IMR-90 (cell line): ENCODE measurements around the gene METTL15. TPM values are rescaled to one million over a fixed set of nuclear protein-coding genes. Genes with fewer than 3 reads are reported as not detected.

Experiments
- ATAC-seq: fragments of 200-7000 bp; cut with Tn5 transposase; 2 replicates; pipeline ENCODE4 v1.9.1; 2020; ENCODE audit warnings: low read depth, mild to moderate bottlenecking, moderate library complexity
- BruUV-seq: library from RNA; stranded (reverse); fragments of 400-500 nt; replicated peaks from 2 replicates; lab custom pipeline; 2021; lab: Mats Ljungman, UMichigan
- CTCF ChIA-PET: fragments of 300-600 bp; formaldehyde crosslinking; extraction: SDS; loops from one replicate; lab custom pipeline; 2021; ENCODE audit warnings: antibody characterized with exemption; lab: Yijun Ruan, JAX
- POLR2A ChIA-PET: fragments of 300-600 bp; sonication (Branson Sonifier 250); formaldehyde crosslinking; loops from one replicate; lab custom pipeline; 2022; ENCODE audit warnings: antibody characterized with exemption; ENCODE audit not compliant: unreplicated experiment; lab: Charles Lee
- DNase-seq: peaks from one replicate; pipeline ENCODE4 v3.0.0; 2013
- H2AFZ ChIP-seq: replicated peaks from 2 replicates; pipeline ENCODE3; 2013; ENCODE audit warnings: low read length, mild to moderate bottlenecking; ENCODE audit not compliant: poor library complexity
- H2AK5ac ChIP-seq: 2 replicates; pipeline ENCODE4 v1.6.1; 2013; ENCODE audit warnings: low read depth, low read length, inconsistent platforms
- H2AK9ac ChIP-seq: replicated peaks from 2 replicates; pipeline ENCODE3; 2013; ENCODE audit warnings: mild to moderate bottlenecking, low read depth, low read length, moderate library complexity; ENCODE audit not compliant: poor library complexity
- H2BK120ac ChIP-seq: 2 replicates; pipeline ENCODE4 v1.6.1; 2013; ENCODE audit warnings: low read depth, low read length, inconsistent platforms
- H2BK15ac ChIP-seq: 3 replicates; pipeline ENCODE4 v1.6.1; 2013; ENCODE audit warnings: low read depth, low read length, inconsistent platforms
- H2BK20ac ChIP-seq: 2 replicates; pipeline ENCODE4 v1.6.1; 2013; ENCODE audit warnings: low read depth, mild to moderate bottlenecking, inconsistent platforms, low read length, moderate library complexity
- H2BK5ac ChIP-seq: 2 replicates; pipeline ENCODE4 v1.6.1; 2013; ENCODE audit warnings: mild to moderate bottlenecking, low read depth, low read length, inconsistent platforms; ENCODE audit not compliant: poor library complexity, severe bottlenecking
- H3K14ac ChIP-seq: replicated peaks from 2 replicates; pipeline ENCODE4 v1.6.1; 2013; ENCODE audit warnings: low read depth, low read length, inconsistent platforms
- H3K18ac ChIP-seq: 2 replicates; pipeline ENCODE4 v1.6.1; 2013; ENCODE audit warnings: low read depth, low read length, control low read depth
- H3K23ac ChIP-seq: 2 replicates; pipeline ENCODE4 v1.6.1; 2013; ENCODE audit warnings: low read depth, low read length, inconsistent platforms
- H3K27ac ChIP-seq: 2 replicates; pipeline ENCODE4 v1.5.1; 2013; ENCODE audit warnings: mild to moderate bottlenecking, control low read depth, low read length; ENCODE audit not compliant: insufficient read depth
- H3K27me3 ChIP-seq: 2 replicates; pipeline ENCODE4 v1.6.1; 2013; ENCODE audit warnings: low read length; ENCODE audit not compliant: control insufficient read depth, insufficient read depth
- H3K36me3 ChIP-seq: 2 replicates; pipeline ENCODE4 v1.6.1; 2013; ENCODE audit warnings: low read length, mixed read lengths; ENCODE audit not compliant: control insufficient read depth, insufficient read depth
- H3K4ac ChIP-seq: 2 replicates; pipeline ENCODE4 v1.6.1; 2013; ENCODE audit warnings: low read depth, low read length, inconsistent platforms
- H3K4me1 ChIP-seq: 2 replicates; pipeline ENCODE4 v1.6.1; 2013; ENCODE audit warnings: low read length, mixed read lengths; ENCODE audit not compliant: control insufficient read depth, insufficient read depth
- H3K4me2 ChIP-seq: 2 replicates; pipeline ENCODE4 v1.6.1; 2013; ENCODE audit warnings: low read depth, mild to moderate bottlenecking, control low read depth, low read length, moderate library complexity
- H3K4me3 ChIP-seq: 2 replicates; pipeline ENCODE4 v1.5.1; 2013; ENCODE audit warnings: low read depth, mild to moderate bottlenecking, control low read depth, low read length, moderate library complexity; ENCODE audit not compliant: insufficient read depth
- H3K56ac ChIP-seq: 2 replicates; pipeline ENCODE4 v1.6.1; 2013; ENCODE audit warnings: low read length, inconsistent platforms; ENCODE audit not compliant: insufficient read depth; ENCODE audit errors: extremely low read depth
- H3K79me1 ChIP-seq, 2 experiments: 2 replicates each; pipeline ENCODE4 v1.6.1; 2013; ENCODE audit warnings: low read length in 2 of 2, inconsistent platforms in 1 of 2, low read depth in 1 of 2
- H3K9ac ChIP-seq: 2 replicates; pipeline ENCODE4 v1.6.1; 2013; ENCODE audit warnings: low read depth, low read length, control low read depth
- H3K9me1 ChIP-seq: 2 replicates; pipeline ENCODE4 v1.6.1; 2013; ENCODE audit warnings: low read length, inconsistent platforms; ENCODE audit not compliant: insufficient read depth
- H3K9me3 ChIP-seq: 2 replicates; pipeline ENCODE4 v1.6.1; 2013; ENCODE audit warnings: low read length; ENCODE audit not compliant: control insufficient read depth, insufficient read depth
- H4K20me1 ChIP-seq: 2 replicates; pipeline ENCODE4 v1.6.1; 2013; ENCODE audit warnings: low read length, inconsistent platforms; ENCODE audit not compliant: insufficient read depth
- H4K5ac ChIP-seq: 2 replicates; pipeline ENCODE4 v1.6.1; 2013; ENCODE audit warnings: mild to moderate bottlenecking, low read depth, low read length, control low read depth
- H4K8ac ChIP-seq, 2 experiments: 2 replicates each; pipeline ENCODE4 v1.6.1; 2013; ENCODE audit warnings: low read depth in 2 of 2, low read length in 2 of 2, control low read depth in 1 of 2, inconsistent platforms in 1 of 2
- H4K91ac ChIP-seq: 2 replicates; pipeline ENCODE4 v1.6.1; 2013; ENCODE audit warnings: low read depth, low read length, inconsistent platforms; ENCODE audit not compliant: insufficient read depth
- BHLHE40 ChIP-seq: fragments of 150-350 bp; IDR thresholded peaks from 2 replicates; pipeline ENCODE4 v1.6.1; 2016; ENCODE audit warnings: mild to moderate bottlenecking, low read depth, low read length
- CEBPB ChIP-seq: IDR thresholded peaks from 2 replicates; pipeline ENCODE4 v1.6.1; 2012; ENCODE audit warnings: low read depth, low read length, improper control_type of control experiment
- CHD1 ChIP-seq: IDR thresholded peaks from 2 replicates; pipeline ENCODE4 v1.6.1; 2012; ENCODE audit warnings: low read depth, low read length, improper control_type of control experiment
- CTCF ChIP-seq: conservative IDR thresholded peaks from 2 replicates; pipeline ENCODE4 v1.5.1; 2012; ENCODE audit warnings: mild to moderate bottlenecking, low read depth, low read length, improper control_type of control experiment
- FOS ChIP-seq: fragments of 150-350 bp; IDR thresholded peaks from 2 replicates; pipeline ENCODE4 v1.6.1; 2016; ENCODE audit warnings: low read depth, low read length
- MAFK ChIP-seq: IDR thresholded peaks from 2 replicates; pipeline ENCODE4 v1.6.1; 2012; ENCODE audit warnings: low read depth, low read length, improper control_type of control experiment
- NFE2L2 ChIP-seq: fragments of 150-350 bp; IDR thresholded peaks from 2 replicates; pipeline ENCODE4 v1.6.1; 2016; ENCODE audit warnings: low read depth, mild to moderate bottlenecking, low read length
- RAD21 ChIP-seq: IDR thresholded peaks from 2 replicates; pipeline ENCODE4 v1.6.1; 2012; ENCODE audit warnings: low read length, improper control_type of control experiment
- RFX5 ChIP-seq: IDR thresholded peaks from 2 replicates; pipeline ENCODE4 v1.8.0; 2012; ENCODE audit warnings: low read depth, mild to moderate bottlenecking, low read length, moderate library complexity
- SMC3 ChIP-seq: fragments of 150-350 bp; IDR thresholded peaks from 2 replicates; pipeline ENCODE4 v1.6.1; 2016; ENCODE audit warnings: low read depth, mild to moderate bottlenecking, antibody characterized with exemption, low read length, moderate library complexity
- USF2 ChIP-seq: fragments of 150-350 bp; IDR thresholded peaks from 2 replicates; pipeline ENCODE4 v1.6.1; 2017; ENCODE audit warnings: mild to moderate bottlenecking, antibody characterized with exemption, low read length, low read depth
- WGBS, 2 experiments: methylation state at CpG; one replicate each; pipeline versions ENCODE4 v1.1.5 to v1.1.7; 2013; ENCODE audit warnings: missing lambda C conversion rate in 2 of 2; ENCODE audit not compliant: insufficient read length in 1 of 2; ENCODE audit errors: extremely low coverage in 2 of 2; 5-methylcytosine and 5-hydroxymethylcytosine counted together
- dilution Hi-C: fragments of 300-500 bp; cut with HindIII; formaldehyde crosslinking; loops from one replicate; pipeline ENCODE4 v1.14.3; 2018; ENCODE audit warnings: low sequenced_read_pairs; ENCODE audit not compliant: unreplicated experiment
- in situ Hi-C: fragments of 300-500 bp; cut with MboI; formaldehyde crosslinking; loops from 3 replicates; pipeline ENCODE4 v1.14.3; 2019; ENCODE audit warnings: low sequenced_read_pairs, inconsistent platforms, mixed read lengths
- intact Hi-C: fragments of 100-400 bp; cut with micrococcal nuclease; formaldehyde crosslinking; loops from 2 replicates; pipeline ENCODE4 v1.10.0; 2022
- polyA plus RNA-seq, 3 experiments: library from polyadenylated mRNA; depleted of rRNA; stranded (reverse); fragments of >200 nt; gene quantifications; 2 replicates each; pipeline ENCODE4 v1.2.3, GENCODE V29; 2012; ENCODE audit warnings: low replicate concordance in 1 of 3
- total RNA-seq: library from RNA; depleted of rRNA; stranded (reverse); fragments of >200 nt; gene quantifications from 2 replicates; pipeline ENCODE4 v1.2.3, GENCODE V29; 2012
- TF ChIP-seq, protein P1 (sequence below): fragments of 150-350 bp; IDR thresholded peaks from 2 replicates; pipeline ENCODE4 v1.6.1; 2016; ENCODE audit warnings: low read depth, mild to moderate bottlenecking, low read length, moderate library complexity, borderline replicate concordance

The METTL15 gene
- total and polyA plus RNA-seq, 2 of the 4 experiments (the other 2 are of a cell fraction): 6.5 to 30.5 TPM

DNA sequence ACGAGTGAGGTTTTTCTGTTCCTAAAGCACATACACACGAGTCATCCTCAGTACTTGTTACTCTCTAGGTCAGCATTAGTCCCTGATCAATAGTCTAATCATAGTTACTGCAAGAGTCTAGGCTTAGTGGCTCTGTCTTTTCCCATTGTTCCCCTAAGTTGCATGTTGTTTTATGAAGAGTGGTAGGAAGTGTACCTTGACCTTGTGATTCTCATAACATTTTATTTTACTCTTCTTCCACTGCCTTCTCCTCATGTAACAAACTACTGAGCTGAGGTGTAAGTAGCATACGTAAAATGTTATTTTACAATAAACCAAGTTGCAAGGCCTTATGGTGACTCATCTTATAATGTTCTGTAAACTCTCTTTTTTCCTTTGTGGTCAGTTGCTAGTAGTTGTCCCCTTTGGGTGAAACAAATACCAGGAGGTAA is 15.0 kb downstream of the METTL15 start:
- POLR2A ChIA-PET: no interaction called here
- no peak for TF ChIP-seq CHD1
- TF ChIP-seq, protein P1, sequence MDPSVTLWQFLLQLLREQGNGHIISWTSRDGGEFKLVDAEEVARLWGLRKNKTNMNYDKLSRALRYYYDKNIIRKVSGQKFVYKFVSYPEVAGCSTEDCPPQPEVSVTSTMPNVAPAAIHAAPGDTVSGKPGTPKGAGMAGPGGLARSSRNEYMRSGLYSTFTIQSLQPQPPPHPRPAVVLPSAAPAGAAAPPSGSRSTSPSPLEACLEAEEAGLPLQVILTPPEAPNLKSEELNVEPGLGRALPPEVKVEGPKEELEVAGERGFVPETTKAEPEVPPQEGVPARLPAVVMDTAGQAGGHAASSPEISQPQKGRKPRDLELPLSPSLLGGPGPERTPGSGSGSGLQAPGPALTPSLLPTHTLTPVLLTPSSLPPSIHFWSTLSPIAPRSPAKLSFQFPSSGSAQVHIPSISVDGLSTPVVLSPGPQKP: no peak
- TF ChIP-seq CTCF: no peak
- TF ChIP-seq CEBPB: peak; percentile 30; the same call in 1 of the 2 replicates
- no peak for TF ChIP-seq RAD21
- TF ChIP-seq BHLHE40: no peak
- no peak for TF ChIP-seq NFE2L2
- TF ChIP-seq SMC3: no peak
- TF ChIP-seq FOS: peak; percentile 81; the same call in 1 of the 2 replicates
- no peak for TF ChIP-seq RFX5
- no peak for TF ChIP-seq MAFK
- TF ChIP-seq USF2: no peak
- Histone ChIP-seq H3K23ac (peak overlapping the region; percentile 25; the same call in 1 of the 2 replicates), H3K27ac (no peak overlapping the region), H2BK5ac (peak overlapping the region; percentile 83), H2BK120ac (peak overlapping the region; percentile 16), H3K4me2 (peak overlapping the region; percentile 100), H4K20me1 (no peaks in the 10 kb centered on the region), H4K5ac (peak overlapping the region; percentile 98; the same call in 1 of the 2 replicates), H3K56ac (no peak overlapping the region), H2AK9ac (no peak overlapping the region), H3K4ac (peak overlapping the region; percentile 2; the same call in 1 of the 2 replicates), H2BK15ac (no peak overlapping the region), H3K18ac (peak overlapping the region; percentile 100), H4K8ac (peak overlapping the region in 1 of 2 experiments; percentile 12; a peak in 2 of 4 replicates), H3K9me1 (no peaks in the 10 kb centered on the region; the same call in 1 of the 2 replicates), H2AFZ (no peak overlapping the region), H2AK5ac (peak overlapping the region; percentile 18; the same call in 1 of the 2 replicates), H3K4me1 (peaks cover 4% of the 10 kb centered on the region), H3K27me3 (no peaks in the 10 kb centered on the region), H3K14ac (0 out of 2 replicates have a peak overlapping the region, but pooled peaks have one; percentile 4), H4K91ac (no peak overlapping the region), H3K9ac (peak overlapping the region; percentile 21; the same call in 1 of the 2 replicates), H3K4me3 (peak overlapping the region; percentile 32; the same call in 1 of the 2 replicates), H3K36me3 (no peaks in the 10 kb centered on the region), H2BK20ac (peak overlapping the region; percentile 30), H3K79me1 (peaks cover 16 to 28% of the 10 kb centered on the region in 2 experiments; a peak in 3 of 4 replicates), H3K9me3 (no peaks in the 10 kb centered on the region)
- peak; percentile 87 for ATAC-seq
- CTCF ChIA-PET: no interaction called here
- intact Hi-C loops (loop anchor here (5.0 kb wide), 1 partner anchor 399 kb away; no protein-coding TSS in a partner anchor), dilution Hi-C loops (no loop called here), in situ Hi-C loops (no loop called here)
- DNase-seq: peak; percentile 82
- no TSS peak for BruUV-seq
- WGBS, 2 experiments: no CpG with 5 or more reads among the region's 3 CpGs
